K562 (cell line): ENCODE measurements around the gene AKT1.

Experiments
- KAT7 ChIP-seq: sonication (generic); formaldehyde crosslinking; IDR thresholded peaks from 2 replicates; pipeline ENCODE4 v1.8.0; 2022; ENCODE audit warnings: missing genetic modification reagents, mild to moderate bottlenecking, borderline replicate concordance
- SMARCA5 ChIP-seq: fragments of 450-650 bp; IDR thresholded peaks from 2 replicates; pipeline ENCODE4 v1.6.1; 2016
- SMARCC2 ChIP-seq: fragments of 450-650 bp; IDR thresholded peaks from 2 replicates; pipeline ENCODE4 v1.6.1; 2017; ENCODE audit warnings: antibody characterized with exemption, moderate library complexity, mild to moderate bottlenecking, low read depth
- TF ChIP-seq, protein P1 (sequence below): sonication (generic); formaldehyde crosslinking; IDR thresholded peaks from 2 replicates; pipeline ENCODE4 v1.8.0; 2023; ENCODE audit warnings: missing genetic modification reagents, mild to moderate bottlenecking, borderline replicate concordance
- TF ChIP-seq, protein P2 (sequence below): sonication (generic); formaldehyde crosslinking; IDR thresholded peaks from 2 replicates; pipeline ENCODE4 v1.8.1; 2023; ENCODE audit warnings: mild to moderate bottlenecking, missing genetic modification reagents

DNA sequence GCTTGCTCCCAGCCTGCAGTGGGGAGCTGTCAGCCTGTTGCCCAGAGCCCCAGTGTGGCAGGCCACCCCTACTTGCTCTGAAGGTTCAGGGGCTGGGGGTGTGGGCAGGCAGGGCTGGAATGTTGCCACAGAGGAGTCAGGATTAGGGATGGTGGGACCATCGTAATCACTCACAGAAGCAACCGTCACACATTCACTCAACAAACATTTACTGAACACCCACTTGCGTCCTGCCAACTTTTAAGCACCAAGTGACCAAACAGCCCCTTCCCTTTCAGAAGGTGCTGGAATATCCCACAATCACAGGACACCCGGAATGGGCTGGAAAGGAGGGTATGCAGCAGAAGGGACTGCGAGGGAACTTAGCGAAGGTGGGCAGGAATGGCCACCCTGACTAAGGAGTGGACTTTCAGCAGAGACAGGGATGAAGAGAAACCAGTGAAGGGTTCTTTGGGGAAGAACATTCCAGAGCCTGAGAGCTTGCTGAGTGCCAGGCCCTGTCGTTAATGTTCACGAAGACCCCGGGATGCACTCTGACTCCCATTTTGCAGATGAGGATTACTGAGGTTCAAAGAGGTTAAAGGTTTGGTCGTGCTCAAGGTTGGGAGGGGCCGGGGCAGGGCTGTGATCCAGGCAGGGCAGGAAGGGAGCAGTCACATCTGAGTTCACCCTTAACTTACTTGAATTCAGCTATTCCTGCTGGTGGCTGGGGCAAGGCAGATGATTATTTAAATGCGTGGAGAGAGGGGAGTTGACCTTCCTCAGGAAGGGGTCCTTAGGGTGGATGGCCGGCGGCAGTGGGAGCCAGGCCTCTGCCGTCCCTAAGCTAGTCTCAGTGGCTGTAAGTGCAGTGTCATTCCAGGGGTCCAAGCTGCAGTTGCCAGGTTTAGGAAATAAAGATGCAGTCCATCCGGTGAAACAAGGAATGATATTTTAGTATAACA lies 3.0 kb upstream of the AKT1 start:
- TF ChIP-seq SMARCC2: no peak
- TF ChIP-seq, protein P1, sequence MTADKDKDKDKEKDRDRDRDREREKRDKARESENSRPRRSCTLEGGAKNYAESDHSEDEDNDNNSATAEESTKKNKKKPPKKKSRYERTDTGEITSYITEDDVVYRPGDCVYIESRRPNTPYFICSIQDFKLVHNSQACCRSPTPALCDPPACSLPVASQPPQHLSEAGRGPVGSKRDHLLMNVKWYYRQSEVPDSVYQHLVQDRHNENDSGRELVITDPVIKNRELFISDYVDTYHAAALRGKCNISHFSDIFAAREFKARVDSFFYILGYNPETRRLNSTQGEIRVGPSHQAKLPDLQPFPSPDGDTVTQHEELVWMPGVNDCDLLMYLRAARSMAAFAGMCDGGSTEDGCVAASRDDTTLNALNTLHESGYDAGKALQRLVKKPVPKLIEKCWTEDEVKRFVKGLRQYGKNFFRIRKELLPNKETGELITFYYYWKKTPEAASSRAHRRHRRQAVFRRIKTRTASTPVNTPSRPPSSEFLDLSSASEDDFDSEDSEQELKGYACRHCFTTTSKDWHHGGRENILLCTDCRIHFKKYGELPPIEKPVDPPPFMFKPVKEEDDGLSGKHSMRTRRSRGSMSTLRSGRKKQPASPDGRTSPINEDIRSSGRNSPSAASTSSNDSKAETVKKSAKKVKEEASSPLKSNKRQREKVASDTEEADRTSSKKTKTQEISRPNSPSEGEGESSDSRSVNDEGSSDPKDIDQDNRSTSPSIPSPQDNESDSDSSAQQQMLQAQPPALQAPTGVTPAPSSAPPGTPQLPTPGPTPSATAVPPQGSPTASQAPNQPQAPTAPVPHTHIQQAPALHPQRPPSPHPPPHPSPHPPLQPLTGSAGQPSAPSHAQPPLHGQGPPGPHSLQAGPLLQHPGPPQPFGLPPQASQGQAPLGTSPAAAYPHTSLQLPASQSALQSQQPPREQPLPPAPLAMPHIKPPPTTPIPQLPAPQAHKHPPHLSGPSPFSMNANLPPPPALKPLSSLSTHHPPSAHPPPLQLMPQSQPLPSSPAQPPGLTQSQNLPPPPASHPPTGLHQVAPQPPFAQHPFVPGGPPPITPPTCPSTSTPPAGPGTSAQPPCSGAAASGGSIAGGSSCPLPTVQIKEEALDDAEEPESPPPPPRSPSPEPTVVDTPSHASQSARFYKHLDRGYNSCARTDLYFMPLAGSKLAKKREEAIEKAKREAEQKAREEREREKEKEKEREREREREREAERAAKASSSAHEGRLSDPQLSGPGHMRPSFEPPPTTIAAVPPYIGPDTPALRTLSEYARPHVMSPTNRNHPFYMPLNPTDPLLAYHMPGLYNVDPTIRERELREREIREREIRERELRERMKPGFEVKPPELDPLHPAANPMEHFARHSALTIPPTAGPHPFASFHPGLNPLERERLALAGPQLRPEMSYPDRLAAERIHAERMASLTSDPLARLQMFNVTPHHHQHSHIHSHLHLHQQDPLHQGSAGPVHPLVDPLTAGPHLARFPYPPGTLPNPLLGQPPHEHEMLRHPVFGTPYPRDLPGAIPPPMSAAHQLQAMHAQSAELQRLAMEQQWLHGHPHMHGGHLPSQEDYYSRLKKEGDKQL (CRISPR knock-in tag): no peak
- TF ChIP-seq, protein P2, sequence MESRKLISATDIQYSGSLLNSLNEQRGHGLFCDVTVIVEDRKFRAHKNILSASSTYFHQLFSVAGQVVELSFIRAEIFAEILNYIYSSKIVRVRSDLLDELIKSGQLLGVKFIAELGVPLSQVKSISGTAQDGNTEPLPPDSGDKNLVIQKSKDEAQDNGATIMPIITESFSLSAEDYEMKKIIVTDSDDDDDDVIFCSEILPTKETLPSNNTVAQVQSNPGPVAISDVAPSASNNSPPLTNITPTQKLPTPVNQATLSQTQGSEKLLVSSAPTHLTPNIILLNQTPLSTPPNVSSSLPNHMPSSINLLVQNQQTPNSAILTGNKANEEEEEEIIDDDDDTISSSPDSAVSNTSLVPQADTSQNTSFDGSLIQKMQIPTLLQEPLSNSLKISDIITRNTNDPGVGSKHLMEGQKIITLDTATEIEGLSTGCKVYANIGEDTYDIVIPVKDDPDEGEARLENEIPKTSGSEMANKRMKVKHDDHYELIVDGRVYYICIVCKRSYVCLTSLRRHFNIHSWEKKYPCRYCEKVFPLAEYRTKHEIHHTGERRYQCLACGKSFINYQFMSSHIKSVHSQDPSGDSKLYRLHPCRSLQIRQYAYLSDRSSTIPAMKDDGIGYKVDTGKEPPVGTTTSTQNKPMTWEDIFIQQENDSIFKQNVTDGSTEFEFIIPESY (CRISPR knock-in tag): no peak
- TF ChIP-seq KAT7 (CRISPR knock-in tag): no peak
- TF ChIP-seq SMARCA5: no peak
